WTC11 (cell line): ENCODE results near the gene TBL1XR1.

Experiments used
- JUN ChIP-seq: sonication (generic); formaldehyde crosslinking; IDR thresholded peaks from 2 replicates; pipeline ENCODE4 v1.8.0; 2023; ENCODE audit warnings: mild to moderate bottlenecking, missing genetic modification reagents
- NFE2L1 ChIP-seq: sonication (generic); formaldehyde crosslinking; IDR thresholded peaks from 2 replicates; pipeline ENCODE4 v1.8.1; 2023; ENCODE audit warnings: missing genetic modification reagents
- NR1H2 ChIP-seq: sonication (generic); formaldehyde crosslinking; IDR thresholded peaks from 2 replicates; pipeline ENCODE4 v1.9.0; 2021; ENCODE audit warnings: mild to moderate bottlenecking, moderate library complexity, missing genetic modification reagents
- TCF7 ChIP-seq: sonication (generic); formaldehyde crosslinking; IDR thresholded peaks from 2 replicates; pipeline ENCODE4 v1.8.0; 2022; ENCODE audit warnings: mild to moderate bottlenecking, low read depth, missing genetic modification reagents, moderate library complexity
- TEAD4 ChIP-seq: sonication (generic); formaldehyde crosslinking; IDR thresholded peaks from 2 replicates; pipeline ENCODE4 v1.8.0; 2022; ENCODE audit warnings: mild to moderate bottlenecking, missing genetic modification reagents
- ZNF121 ChIP-seq: sonication (generic); formaldehyde crosslinking; IDR thresholded peaks from 2 replicates; pipeline ENCODE4 v1.8.0; 2023; ENCODE audit warnings: missing genetic modification reagents
- TF ChIP-seq, protein P1 (sequence below): fragments of 200-600 bp; IDR thresholded peaks from 2 replicates; pipeline ENCODE4 v1.8.0; 2022; ENCODE audit warnings: antibody characterized with exemption
- TF ChIP-seq, protein P2 (sequence below): sonication (generic); formaldehyde crosslinking; conservative IDR thresholded peaks from 2 replicates; pipeline ENCODE4 v1.8.1; 2022; ENCODE audit warnings: mild to moderate bottlenecking, missing genetic modification reagents
- TF ChIP-seq, protein P3 (sequence below): sonication (generic); formaldehyde crosslinking; IDR thresholded peaks from 2 replicates; pipeline ENCODE4 v1.8.1; 2023; ENCODE audit warnings: mild to moderate bottlenecking, missing genetic modification reagents
- TF ChIP-seq, protein P4 (sequence below): sonication (generic); formaldehyde crosslinking; IDR thresholded peaks from 2 replicates; pipeline ENCODE4 v1.8.0; 2022; ENCODE audit warnings: mild to moderate bottlenecking, missing genetic modification reagents
- TF ChIP-seq, protein P5 (sequence below): sonication (generic); formaldehyde crosslinking; IDR thresholded peaks from 2 replicates; pipeline ENCODE4 v1.8.0; 2022; ENCODE audit warnings: mild to moderate bottlenecking, missing genetic modification reagents

DNA sequence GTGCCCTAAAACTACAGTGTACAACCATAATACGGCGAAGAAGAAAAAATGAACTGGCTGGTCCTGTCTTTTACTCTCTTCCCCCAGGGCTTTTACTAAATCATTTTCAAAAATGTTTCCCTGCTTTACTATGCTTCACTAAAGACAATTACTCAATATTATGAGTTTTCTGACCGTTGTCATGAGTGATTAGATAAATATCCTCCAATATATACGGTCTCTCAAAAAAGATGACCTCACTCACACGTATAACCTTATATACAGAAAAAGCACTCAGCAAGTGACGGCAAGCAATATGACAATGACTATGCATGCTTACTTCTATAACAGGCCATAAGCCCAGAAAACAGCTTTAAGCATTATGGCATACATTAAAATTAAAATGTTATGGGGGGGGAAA lies 60.5 kb downstream of the TBL1XR1 start:
- TF ChIP-seq, protein P1, sequence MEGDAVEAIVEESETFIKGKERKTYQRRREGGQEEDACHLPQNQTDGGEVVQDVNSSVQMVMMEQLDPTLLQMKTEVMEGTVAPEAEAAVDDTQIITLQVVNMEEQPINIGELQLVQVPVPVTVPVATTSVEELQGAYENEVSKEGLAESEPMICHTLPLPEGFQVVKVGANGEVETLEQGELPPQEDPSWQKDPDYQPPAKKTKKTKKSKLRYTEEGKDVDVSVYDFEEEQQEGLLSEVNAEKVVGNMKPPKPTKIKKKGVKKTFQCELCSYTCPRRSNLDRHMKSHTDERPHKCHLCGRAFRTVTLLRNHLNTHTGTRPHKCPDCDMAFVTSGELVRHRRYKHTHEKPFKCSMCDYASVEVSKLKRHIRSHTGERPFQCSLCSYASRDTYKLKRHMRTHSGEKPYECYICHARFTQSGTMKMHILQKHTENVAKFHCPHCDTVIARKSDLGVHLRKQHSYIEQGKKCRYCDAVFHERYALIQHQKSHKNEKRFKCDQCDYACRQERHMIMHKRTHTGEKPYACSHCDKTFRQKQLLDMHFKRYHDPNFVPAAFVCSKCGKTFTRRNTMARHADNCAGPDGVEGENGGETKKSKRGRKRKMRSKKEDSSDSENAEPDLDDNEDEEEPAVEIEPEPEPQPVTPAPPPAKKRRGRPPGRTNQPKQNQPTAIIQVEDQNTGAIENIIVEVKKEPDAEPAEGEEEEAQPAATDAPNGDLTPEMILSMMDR: no peak
- TF ChIP-seq NR1H2 (CRISPR knock-in tag) (no peak), TCF7 (CRISPR knock-in tag) (no peak), JUN (CRISPR knock-in tag) (no peak), NFE2L1 (CRISPR knock-in tag) (no peak), ZNF121 (CRISPR knock-in tag) (no peak), TEAD4 (CRISPR knock-in tag) (no peak)
- TF ChIP-seq, protein P2, sequence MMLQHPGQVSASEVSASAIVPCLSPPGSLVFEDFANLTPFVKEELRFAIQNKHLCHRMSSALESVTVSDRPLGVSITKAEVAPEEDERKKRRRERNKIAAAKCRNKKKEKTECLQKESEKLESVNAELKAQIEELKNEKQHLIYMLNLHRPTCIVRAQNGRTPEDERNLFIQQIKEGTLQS: no peak
- TF ChIP-seq, protein P3, sequence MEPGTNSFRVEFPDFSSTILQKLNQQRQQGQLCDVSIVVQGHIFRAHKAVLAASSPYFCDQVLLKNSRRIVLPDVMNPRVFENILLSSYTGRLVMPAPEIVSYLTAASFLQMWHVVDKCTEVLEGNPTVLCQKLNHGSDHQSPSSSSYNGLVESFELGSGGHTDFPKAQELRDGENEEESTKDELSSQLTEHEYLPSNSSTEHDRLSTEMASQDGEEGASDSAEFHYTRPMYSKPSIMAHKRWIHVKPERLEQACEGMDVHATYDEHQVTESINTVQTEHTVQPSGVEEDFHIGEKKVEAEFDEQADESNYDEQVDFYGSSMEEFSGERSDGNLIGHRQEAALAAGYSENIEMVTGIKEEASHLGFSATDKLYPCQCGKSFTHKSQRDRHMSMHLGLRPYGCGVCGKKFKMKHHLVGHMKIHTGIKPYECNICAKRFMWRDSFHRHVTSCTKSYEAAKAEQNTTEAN (CRISPR knock-in tag): no peak
- TF ChIP-seq, protein P4, sequence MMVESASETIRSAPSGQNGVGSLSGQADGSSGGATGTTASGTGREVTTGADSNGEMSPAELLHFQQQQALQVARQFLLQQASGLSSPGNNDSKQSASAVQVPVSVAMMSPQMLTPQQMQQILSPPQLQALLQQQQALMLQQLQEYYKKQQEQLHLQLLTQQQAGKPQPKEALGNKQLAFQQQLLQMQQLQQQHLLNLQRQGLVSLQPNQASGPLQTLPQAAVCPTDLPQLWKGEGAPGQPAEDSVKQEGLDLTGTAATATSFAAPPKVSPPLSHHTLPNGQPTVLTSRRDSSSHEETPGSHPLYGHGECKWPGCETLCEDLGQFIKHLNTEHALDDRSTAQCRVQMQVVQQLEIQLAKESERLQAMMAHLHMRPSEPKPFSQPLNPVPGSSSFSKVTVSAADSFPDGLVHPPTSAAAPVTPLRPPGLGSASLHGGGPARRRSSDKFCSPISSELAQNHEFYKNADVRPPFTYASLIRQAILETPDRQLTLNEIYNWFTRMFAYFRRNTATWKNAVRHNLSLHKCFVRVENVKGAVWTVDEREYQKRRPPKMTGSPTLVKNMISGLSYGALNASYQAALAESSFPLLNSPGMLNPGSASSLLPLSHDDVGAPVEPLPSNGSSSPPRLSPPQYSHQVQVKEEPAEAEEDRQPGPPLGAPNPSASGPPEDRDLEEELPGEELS: no peak
- TF ChIP-seq, protein P5, sequence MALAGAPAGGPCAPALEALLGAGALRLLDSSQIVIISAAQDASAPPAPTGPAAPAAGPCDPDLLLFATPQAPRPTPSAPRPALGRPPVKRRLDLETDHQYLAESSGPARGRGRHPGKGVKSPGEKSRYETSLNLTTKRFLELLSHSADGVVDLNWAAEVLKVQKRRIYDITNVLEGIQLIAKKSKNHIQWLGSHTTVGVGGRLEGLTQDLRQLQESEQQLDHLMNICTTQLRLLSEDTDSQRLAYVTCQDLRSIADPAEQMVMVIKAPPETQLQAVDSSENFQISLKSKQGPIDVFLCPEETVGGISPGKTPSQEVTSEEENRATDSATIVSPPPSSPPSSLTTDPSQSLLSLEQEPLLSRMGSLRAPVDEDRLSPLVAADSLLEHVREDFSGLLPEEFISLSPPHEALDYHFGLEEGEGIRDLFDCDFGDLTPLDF (CRISPR knock-in tag): no peak
